Bone marrow (tissue), 2 donors: ENCODE data around the gene PHF21B.
"Not testable (repeated sequence)": the region's sequence is repeated elsewhere in the genome, so short reads cannot be mapped to it uniquely, and the experiment has no call there.

ENCODE experiments used
- DNase-seq, 2 donors: peaks; one replicate each; lab custom pipeline; 2025; lab: John Stamatoyannopoulos, UW

Gene PHF21B

DNA sequence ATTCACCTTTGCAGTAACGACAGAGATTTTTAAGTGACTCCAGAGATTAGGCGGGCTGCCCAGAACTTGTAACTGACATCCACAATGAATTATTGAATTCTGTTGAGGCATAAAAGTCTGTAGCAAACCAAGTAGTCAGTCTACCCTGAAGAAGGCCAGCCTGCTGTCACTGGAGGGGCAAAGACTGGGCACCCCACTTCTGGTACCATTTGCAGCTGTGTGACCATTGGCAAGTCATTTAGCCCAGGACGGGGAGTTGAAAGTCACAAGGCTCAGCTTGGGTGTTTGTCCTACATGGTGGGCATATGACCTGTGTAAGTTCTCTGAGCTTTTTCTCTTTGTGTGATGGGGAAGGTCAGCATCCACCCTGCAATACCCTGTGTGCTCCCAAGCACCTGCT is 138.0 kb downstream of the PHF21B start:
- no peak for DNase-seq

DNA sequence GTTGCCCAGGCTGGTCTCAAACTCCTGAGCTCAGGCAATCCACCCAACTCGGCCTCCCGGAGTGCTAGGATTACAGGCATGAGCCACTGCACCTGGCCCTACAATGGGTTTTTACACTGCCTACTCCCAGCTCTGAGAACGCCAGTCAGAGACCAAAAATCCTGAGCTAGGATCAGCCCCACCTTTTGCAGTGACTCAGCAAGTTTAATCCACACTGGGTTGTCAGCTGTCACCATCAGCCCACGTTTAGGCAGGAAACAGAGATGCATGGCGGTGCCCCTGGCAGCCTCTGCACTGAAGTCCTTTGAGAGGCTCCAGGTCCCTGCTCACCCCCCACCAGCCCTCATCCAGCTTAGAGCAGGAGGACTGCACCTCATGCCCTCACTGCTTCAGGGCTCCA is 139.8 kb downstream of the PHF21B start:
- DNase-seq, result no peak

DNA sequence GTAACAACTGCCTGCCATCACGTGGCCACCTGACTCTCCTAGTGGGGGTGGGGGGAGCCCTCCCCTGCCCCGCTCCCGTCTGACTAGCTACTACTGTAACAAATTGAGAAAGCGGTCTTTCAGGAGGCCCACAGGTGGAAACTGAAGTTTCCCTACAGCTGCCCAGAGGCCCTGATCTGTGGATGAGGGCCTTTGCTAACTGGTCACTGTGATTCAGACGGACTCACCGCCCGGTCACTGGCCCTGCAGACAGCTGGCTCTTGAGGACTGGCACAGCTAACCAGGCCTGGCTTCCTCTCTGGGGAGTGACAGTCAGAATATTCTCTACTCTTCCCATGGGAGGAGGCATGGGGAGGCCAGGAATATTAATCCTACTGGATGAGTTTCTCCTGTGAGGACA is 140.6 kb downstream of the PHF21B start:
- no peak for DNase-seq

DNA sequence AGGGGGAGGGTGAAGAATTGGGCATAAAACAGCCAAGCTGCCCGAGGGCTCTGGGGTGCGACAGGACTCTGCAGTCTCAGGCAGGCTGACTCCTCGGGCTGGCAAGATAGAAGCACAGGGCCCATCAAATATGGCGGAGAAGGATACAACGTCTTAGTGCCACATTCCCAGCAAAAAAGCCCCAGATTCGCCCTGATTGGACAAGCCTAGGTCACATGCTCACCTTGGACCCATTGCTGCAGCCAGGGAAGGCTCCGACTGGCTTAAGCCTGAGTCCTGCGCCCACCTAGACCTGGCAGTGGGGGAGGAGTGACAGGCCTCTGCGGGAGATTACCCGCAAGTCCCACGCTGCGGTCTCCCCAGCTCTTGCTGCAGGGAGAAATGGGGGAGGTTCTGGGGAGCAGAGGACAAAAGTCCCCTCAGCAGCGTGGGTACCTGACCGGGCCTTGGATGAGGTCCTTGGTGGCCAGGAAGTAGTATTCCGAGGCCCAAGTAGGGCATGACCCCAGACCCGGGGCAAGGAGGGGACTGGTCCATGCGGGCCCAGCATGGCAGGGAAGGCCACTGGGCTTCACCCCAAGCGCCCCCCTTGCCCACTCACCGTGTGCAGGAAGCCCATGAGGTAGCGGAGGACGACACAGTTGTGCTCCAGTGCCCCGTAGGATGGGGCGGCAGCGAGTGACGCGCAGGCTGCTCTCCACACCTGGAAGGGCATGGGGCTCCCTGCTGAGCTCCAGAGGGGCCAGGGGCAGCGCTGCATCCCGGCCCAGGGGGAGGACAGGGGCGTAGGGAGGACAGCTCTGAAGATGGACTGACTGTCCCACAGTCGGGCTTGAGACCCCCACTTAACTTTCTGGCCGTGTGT is 144.4 kb downstream of the PHF21B start:
- no peak for DNase-seq

DNA sequence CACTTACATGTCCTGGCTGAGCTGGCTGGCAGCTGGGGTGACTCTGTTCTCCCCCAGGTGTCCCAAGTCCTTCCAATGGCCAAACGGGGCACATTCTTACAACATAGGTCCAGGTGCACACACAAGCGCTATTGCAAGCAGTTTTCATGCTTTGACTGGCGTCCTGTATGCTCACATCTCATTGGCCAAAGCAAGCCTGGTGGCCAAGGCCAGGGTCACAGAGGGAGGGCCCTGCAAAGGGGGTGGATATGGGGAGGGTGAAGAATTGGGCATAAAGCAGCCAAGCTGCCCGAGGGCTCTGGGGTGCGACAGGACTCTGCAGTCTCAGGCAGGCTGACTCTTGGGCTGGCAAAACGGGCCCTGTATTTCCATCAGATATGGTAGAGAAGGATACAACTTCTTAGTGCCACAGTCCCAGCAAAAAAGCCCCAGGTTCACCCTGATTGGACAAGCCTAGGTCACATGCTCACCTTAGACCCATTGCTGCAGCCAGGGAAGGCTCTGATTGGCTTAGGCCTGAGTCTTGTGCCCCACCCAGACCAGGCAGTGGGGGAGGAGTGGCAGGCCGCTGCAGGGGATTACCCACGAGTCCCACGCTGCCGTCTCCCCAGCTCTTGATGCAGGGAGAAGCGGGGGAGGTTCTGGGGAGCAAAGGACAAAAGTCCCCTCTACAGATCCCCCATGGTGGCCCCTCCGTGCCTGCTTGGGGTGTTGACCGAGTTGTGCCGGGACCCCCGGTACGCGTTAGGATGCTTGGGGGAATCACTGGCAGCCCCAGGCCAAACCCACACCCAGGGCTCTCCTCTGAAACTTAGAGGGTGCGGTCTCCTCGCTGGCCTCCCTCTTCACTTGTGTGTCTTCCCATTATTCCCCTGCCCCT is 146.6 kb downstream of the PHF21B start:
- DNase-seq, result no peak

DNA sequence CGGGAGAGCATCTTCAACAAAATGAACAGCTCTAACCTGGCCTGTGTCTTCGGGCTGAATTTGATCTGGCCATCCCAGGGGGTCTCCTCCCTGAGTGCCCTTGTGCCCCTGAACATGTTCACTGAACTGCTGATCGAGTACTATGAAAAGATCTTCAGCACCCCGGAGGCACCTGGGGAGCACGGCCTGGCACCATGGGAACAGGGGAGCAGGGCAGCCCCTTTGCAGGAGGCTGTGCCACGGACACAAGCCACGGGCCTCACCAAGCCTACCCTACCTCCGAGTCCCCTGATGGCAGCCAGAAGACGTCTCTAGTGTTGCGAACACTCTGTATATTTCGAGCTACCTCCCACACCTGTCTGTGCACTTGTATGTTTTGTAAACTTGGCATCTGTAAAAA is 147.5 kb downstream of the PHF21B start:
- DNase-seq, result no peak

DNA sequence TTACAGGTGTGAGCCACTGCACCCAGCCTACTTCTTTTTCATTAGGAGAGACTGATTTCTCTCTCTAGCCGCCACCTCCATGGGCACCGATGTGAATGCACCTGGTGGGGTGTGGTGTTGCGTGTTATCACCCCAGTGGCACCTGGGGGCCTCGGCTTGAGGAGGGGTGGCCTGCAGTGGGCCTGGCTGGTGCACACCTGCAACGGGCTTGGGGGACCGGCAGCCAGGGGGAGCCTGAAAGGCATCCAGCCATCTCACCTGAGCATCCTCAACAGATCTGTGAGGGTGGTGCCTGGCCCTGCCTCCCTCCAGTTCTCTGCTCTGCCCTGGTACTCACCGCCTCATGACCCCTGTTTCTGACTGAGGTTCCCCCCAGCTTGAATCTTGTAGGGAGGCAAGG is 148.6 kb downstream of the PHF21B start:
- no peak for DNase-seq

DNA sequence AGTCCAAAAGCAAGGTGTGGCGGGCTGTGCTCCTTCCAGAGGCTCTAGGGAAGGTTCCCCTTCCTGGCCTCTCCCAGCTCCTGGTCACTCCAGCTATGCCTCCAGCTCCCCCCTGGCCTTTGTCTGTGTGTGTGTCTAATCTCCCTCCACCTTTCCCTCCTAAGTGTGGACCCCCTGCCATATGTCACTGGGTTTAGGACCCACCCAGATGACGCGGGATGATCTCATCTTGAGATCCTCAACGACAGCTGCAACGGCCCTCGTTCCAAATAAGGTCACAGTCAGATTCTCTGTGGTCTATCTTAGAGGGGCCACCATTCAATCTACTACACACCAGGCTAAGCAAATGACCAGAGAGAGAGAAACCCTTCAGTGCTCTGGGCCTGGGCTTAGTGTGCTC is 149.5 kb downstream of the PHF21B start:
- DNase-seq, result no peak

DNA sequence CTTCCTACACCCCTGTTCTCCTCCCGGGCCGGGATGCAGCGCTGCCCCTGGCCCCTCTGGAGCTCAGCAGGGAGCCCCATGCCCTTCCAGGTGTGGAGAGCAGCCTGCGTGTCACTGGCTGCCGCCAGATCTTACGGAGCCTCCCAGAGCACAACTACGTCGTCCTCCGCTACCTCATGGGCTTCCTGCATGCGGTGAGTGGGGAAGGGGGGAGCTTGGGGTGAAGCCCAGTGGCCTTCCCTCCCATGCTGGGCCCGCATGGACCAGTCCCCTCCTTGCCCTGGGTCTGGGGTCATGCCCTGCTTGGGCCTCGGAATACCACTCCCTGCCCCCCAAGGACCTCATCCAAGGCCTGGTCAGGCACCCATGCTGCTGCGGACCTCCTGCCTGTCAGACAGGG is 150.2 kb downstream of the PHF21B start:
- no peak for DNase-seq

DNA sequence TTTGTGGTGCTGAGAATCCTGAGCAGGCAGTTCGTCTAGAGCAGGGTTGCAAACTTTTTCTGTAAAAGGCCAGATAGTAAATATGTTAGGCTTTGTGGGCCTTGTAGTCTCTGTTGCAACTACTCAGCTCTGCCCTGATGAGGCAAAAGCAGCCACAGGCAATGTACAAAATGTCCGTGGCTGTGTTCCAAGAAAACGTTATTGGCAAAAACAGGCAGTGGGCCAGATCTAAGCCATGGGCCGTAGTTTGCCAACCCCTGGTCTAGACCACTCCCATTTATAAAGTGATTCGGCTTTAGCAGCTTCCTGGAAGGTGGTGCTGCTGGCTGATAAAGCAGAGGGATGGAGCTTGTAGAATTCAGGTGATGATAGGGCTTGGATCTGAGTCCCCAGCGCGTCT is 151.0 kb downstream of the PHF21B start:
- not testable (repeated sequence) for DNase-seq

DNA sequence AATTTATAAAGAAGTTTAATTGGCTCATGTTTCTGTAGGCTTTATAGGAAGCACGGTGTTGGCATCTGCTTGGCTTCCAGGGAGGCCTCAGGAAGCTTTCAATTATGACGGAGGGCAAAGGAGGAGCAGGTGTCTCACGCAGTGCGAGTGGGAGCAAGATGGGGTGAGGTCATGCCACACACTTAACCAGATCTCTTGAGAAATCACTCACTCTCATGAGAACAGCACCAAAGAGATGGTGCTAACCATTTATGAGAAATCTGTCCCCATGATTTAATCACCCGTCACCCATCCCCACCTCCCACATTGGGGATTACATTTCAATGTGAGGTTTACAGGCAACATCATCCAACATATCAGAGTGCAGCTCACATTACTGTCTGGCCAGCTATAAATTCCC is 153.9 kb downstream of the PHF21B start:
- DNase-seq, result no peak

DNA sequence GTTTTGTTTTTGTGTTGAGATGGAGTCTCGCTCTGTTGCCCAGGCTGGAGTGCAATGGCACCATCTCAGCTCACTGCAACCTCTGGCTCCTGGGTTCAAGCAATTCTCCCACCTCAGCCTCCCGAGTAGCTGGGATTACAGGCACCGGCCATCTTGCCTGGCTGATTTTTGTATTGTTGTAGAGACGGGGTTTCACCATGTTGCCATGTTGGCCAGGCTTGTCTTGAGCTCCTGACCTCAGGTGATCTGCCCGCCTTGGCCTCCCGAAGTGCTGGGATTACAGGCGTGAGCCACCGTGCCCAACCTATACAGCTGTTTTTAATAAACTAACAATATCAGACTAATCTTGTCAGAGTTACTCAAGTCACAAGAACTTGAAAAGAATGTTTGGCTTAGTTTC is 155.2 kb downstream of the PHF21B start:
- not testable (repeated sequence) for DNase-seq

DNA sequence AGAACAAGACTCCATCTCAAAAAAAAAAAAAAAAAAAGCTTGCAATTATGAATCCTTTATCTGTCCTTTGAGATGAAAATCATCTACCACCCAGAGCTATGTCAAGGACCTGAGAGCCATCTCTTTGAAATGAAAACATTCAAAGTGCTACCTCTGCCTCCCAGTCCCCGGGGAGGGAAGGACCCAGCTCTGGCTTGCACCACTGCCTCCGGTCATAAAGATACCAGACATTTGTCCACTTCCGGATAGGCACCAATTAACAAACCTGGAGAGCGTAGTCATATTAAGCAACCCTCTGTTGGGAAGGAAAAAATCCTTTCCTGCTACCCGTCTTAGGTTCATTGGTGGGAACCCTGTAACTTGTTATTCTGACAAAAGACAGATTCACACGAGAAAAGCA is 158.9 kb downstream of the PHF21B start:
- DNase-seq, result no peak

DNA sequence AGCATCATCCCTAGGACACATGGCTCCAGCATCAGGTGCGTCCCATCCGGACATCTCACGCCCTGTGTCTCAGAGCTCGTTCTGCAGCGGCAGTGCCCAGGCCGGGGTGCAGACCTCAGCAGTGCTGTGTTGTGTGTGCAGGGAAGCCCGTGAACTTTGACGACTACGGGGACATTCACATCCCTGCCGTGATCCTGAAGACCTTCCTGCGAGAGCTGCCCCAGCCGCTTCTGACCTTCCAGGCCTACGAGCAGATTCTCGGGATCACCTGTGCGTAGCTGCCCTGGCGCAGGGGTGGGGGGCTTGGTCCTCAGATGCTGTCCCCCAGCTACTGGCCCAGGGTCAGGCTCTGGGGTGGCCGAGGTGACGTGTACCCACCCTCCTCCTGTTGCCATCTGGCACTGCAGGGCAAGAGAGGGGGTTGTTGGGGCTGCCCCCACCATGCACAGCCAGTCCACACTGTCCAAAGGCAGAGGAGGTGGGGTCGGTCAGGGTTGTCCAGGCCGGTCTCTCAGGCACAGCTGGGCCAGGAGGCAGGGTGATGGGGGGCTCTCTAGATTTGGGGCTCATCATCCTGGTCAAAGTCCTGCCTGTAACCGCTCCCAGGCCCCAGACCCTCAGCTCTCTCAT is 160.9 kb downstream of the PHF21B start:
- DNase-seq, result no peak

DNA sequence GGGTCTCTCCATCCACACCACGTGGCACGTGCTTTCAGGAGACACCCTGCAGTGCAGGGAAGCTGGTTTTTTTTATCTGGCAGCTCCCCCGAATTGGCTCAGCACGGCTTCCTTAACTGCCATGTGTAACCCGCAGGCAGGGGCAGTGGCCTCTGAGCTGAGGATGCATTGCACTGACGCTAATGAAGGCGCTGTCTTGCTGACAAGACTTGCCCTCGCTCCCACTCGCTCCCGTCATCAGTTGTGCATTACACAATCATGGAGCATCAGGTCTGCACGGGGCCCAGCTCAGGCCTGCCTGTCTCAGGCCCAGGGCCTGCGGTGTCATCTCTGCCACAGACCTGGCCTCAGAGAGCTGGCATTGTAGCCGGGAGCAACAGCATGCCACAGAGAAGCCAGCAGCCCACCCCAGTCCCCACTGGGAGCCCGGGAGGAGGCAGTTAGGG is 161.5 kb downstream of the PHF21B start:
- DNase-seq, result no peak

DNA sequence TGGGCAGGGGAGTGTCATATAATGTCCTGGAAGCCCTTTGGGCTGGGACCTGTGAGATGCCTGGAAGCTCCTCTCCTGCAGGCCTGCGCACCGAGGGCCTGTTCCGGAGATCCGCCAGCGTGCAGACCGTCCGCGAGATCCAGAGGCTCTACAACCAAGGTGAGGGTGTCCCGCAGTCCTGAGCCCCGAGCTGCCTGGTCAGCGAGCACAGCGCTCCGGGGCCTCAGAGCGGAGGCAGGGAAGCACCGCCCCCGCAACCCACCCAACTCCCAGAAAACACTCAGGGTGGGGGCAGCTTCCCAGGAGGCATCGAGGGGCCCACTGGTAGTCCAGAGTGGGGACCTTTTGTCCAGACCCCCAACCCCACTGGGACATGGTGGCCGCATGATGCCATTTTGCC is 161.9 kb downstream of the PHF21B start:
- no peak for DNase-seq

DNA sequence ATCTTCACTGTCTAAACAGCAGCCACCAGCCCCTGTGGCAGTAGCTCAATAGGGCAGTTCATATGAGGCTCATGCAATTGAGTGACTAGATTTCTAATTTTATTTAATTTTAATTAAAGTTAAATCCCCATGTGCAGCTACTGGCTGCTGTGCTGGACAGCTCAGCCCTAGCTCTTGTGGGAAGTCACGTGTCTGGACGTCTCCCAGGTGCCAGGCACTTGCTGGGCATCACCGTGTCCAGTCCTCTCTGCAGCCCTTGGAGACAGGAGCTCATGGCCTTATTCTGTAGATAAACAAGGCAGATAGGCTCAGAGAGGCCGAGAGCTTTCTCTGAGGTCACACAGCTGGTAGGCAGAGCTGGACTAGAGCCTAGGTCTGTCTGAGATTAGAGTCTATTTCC is 162.4 kb downstream of the PHF21B start:
- no peak for DNase-seq

DNA sequence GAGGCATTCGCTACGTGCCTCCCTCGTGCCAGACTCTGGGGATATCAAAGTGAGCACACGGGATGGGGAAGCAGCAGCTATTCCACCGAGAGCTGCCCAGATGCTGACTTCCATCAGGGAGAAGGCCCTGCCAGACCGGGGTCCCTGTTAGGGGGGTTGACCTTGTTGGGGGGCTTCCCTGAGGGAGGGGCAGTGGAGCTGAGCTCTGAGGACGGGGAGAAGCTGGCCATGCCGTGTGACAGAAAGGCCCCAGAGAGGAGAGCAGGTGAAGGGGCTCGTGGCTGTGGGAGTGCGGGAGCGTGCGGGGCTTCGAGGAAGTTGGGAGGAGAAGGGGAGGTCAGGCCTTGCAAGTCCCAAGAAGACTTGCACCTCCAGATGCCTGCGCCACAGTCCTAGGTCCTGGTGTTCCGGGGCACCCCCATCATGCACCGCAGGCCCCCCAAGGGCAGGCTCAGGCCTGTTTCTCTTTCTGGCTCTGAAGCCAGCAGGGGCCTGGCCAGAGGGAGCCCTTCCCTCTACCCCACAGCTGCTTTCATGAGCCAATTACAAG is 163.0 kb downstream of the PHF21B start:
- DNase-seq, result no peak

DNA sequence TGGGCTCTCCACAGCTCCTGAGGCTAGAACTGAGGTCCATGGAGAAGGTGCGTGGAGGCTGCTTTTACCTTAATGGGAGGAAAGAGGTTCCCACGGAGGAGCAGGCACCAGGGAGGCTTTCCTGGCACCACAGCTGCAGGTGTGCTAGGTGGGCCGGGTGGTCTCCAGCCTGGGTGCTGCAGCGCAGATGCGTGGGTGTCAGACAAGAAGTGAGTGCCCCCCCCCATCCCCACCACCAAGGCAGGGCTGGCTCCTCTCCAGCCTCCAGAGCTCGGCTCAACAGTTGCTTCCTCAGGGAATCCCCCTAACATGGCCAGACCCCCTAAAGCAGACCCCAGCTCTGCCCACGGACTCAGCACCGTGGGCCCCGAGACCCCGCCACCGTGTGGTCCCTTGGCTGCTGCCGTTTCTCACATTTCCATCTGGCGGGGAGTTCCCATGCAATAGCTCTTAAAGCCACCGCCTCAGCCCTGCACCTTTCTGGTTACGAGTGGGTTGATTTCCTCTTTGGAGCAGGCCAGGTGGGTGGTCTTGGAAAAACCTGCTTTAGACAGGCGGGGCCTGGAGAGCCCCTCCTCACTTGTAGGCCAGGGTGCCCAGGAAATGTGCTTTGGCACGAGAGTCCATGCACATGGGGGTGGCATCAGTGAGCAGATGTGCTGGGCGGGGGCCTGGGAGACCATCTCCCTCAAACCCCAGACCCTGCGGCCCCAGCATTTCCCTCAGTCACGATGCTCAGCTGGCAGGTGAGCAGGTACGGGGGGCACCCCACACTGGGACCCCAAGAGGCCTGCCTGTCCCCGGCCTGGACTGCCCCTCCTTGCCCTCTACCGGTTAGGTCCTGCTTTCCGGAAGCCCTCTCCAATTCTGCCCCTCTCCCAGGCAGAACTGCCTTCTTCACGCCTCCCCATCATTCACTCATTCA is 163.7 kb downstream of the PHF21B start:
- DNase-seq, result no peak

DNA sequence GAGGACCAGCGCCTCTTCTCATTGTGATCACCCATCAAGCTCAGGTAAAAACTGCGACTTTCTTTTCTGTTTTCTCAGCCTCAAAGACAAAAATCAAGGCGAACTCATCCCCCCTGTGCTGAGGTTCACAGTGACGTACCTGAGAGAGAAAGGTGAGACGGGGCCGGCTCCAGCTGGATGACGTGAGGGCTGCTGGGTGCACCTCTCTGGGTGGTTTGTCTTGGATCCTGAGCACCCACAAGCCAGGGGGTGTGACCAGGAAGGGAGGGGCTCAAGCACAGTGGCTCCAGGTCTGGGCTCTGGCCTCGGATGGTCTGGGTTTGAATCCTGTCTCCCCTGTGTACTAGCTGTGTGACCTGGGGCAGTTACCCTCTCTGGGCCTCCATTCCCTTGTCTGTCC is 164.6 kb downstream of the PHF21B start:
- DNase-seq, result no peak

DNA sequence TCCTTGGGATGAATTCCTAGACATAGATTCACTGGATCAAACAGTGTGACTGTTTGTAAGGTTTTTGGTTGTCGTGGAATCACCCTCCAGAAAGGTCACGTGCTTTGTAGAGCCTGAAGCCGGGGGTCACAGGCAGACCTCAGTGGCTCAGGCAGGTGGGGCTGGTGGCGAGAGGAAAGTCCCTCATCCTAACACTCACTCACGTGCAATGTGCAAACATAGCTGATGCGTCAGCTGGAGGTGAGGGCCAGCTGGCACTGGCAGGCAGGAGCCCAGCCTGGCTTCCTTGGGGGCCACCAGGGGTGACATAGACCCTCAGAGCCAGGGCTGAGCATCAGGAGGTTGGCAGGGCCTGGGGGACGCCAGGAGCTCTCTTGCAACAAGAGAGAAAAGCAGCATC is 167.4 kb downstream of the PHF21B start:
- DNase-seq, result no peak
